ENCODE measurements around the gene CRYGB.
A peak's percentile ranks its signal among the peaks of the same experiment; 100 is the strongest.

Gene CRYGB, protein sequence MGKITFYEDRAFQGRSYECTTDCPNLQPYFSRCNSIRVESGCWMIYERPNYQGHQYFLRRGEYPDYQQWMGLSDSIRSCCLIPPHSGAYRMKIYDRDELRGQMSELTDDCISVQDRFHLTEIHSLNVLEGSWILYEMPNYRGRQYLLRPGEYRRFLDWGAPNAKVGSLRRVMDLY

DNA sequence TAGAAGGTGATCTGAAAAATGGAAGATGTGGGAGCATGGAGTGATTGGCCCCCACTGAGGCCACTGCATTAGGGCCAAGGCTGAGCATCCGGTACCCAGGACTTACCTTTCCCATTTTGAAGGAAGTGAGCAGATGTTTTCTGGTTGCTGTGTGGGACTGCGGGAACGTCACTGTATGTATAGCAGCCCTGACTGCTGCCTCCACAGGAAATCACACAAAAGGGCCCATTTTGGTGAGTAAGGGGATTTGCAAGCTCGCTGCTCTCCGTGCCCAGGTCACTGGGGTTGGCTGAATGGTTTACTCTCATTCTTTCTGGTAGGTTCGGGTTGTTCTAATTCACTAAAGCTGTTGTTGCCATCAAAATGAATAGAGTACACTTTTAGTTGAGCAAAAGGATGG, at the start of gene CRYGB:
CRYGB (minus strand) TSS at position 153 of the 400 bp plus-strand sequence; CDS start at position 115, 38 bp downstream.
- DNase-seq: no peak

DNA sequence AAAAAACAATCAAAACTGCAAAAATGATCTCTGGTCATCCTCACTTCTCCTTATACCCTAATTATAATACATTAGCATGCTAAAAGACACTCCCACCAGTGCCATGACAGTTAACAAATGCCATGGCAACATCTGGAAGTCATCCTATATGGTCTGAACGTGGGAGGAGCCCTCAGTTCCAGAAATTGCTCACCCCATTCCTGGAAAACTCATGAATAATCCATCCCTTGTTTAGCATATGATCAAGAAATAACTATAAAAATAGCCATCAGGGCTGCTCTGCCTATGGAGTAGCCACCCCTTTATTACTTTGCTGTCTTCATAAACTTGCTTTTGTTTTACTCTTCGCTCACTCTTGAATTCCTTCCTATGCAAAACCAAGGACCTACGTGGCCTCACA, 49.6 kb upstream of the CRYGB start:
- DNase-seq: no peak

DNA sequence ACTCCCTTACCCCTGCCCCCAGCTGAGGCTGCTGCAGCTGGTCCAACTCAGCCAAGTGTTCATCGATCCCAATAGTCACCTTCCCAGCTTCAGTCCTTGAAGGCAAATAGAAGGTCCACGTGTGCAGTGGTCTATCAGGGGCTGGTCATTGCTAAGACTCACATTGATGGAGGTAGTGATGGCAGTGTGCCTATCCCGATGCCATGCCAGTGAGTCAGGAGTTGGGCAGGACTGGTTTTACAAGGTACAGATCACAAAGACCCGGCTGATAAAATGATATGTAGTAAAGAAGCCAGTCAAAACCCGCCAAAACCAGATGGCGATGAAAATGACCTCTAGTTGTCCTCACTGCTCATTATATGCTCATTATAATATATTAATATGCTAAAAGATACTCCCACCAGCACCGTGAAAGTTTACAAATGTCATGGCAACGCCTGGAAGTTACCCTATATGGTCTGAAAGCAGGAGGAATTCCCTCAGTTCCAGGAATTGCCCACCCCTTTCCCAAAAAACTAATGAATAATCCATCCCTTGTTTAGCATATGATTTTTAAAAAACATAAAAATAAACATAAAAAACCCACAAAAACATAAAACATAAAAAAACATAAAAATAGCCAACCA, 46.8 kb upstream of the CRYGB start:
- no peak for DNase-seq

GRCh38 chr2:208189810-208190503, 44.0 kb upstream of the CRYGB start, which contains the start of gene C2orf80:
Gene C2orf80, minus strand, starts transcription at chr2:208190030. Its CDS starts 3,044 bp downstream, at chr2:208186986.
- no peak for DNase-seq

- DNase-seq: no peak
These were observed 43.3 kb upstream of the CRYGB start for GRCh38 chr2:208189069-208189809.

GRCh38 chr2:208186893-208187292, 40.9 kb upstream of the CRYGB start:
- DNase-seq: no peak

GRCh38 chr2:208186465-208186864, 40.5 kb upstream of the CRYGB start:
- DNase-seq: no peak

- DNase-seq: no peak
These were observed 38.2 kb upstream of the CRYGB start for GRCh38 chr2:208183972-208184705.

GRCh38 chr2:208183526-208183925, 37.6 kb upstream of the CRYGB start:
- DNase-seq: no peak

DNA sequence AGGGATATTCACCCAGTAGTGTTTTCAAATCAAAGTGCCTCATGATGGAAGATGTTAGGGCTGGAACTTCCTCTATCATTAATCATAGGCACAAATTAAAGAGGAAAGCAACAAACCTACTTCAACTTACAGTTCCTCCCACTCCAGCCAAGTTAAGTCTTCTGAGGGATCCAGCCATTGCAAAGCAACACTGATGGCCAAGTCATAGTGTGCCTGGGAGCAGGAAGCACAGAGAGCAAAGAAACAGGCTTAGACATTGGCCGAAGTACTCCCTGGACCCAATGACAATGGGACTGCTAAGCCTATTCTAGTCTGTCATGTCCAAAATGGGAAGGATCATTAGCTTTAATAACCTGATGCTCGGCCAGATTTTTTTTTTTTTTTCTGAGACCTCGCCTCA, 36.9 kb upstream of the CRYGB start:
- DNase-seq: no peak

GRCh38 chr2:208179028-208179609, 33.2 kb upstream of the CRYGB start:
- no peak for DNase-seq

GRCh38 chr2:208175840-208176153, 29.8 kb upstream of the CRYGB start:
- no peak for DNase-seq

- peak; percentile 62 for DNase-seq
These were observed 29.3 kb upstream of the CRYGB start for GRCh38 chr2:208175069-208175839.

DNA sequence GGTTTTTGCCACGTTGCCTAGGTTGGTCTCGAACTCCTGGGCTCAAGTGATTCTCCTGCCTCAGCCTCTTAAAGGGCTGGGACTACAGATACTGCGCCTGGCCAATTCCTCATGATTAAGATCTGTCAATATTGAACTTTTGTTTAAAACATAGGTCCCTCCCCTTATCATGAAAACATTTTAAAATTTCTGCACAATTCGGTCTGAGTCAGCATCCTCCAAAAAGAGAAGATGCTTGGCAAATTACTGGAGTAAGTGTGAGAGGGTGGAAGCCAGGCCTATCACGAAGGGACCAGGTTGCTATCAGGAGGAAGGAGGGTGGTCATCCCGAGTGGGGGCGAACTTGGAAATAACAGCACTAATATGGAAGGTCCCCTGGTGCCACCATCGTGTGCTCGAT, 28.2 kb upstream of the CRYGB start:
- DNase-seq: no peak

DNA sequence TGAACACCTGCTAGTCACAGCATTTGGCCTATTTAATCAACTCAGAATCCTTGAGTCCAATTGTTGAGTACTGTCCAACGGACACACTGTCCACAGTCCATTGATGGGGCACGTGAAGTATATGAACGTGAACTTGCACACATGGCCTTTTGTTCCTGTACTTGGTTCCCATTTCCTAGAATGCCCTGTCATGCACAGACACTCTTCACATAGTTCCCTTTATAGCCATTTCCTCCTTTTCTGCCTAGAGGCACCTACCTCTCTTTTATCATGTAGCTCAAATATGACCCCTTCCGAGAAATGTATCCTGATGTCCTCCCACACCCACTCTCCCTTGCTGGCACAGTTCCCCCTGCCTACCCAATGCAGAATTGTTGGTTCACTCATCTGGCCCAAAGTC, 26.2 kb upstream of the CRYGB start:
- DNase-seq: no peak

DNA sequence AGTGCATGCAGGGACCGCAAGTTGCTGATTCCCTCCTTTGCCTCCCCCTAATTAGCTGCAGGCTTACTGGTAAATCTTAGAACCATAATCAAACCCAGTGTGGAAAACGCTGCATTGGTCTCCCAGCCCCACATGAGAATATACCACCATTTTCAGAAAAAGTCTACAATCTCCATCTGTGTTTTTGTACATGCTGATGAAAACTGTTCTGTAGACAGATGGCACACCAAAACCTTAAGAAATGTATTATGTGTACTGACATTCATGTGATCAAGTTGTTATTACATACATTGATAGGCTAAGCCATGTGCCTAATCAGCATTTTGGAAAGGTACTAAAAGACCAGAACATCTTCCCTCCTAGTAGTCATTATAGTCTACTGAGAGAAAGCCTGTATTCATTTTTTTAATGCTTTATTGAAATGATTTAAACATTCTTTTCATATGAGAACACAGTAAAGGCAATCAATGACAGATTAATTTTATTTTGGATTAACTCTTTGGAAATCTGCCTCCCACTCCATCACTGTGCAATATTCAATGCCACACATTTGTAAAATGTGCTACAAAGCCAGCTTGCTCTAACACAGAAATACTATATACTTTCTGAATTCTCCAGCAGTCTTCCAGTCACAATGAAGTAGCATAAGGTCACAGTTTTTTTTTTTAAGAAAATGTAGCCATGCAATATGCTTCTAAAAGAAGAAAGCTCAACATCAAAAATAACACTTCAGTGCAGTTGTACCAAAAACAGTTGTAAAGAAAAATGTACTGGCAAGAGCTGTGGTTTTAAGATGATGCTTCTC, 19.2 kb upstream of the CRYGB start:
- no peak for DNase-seq

GRCh38 chr2:208163489-208163888, 17.5 kb upstream of the CRYGB start, which contains the start of gene CRYGA:
Gene CRYGA, minus strand, starts transcription at chr2:208163589. Its CDS starts 33 bp downstream, at chr2:208163556.
- no peak for DNase-seq

DNA sequence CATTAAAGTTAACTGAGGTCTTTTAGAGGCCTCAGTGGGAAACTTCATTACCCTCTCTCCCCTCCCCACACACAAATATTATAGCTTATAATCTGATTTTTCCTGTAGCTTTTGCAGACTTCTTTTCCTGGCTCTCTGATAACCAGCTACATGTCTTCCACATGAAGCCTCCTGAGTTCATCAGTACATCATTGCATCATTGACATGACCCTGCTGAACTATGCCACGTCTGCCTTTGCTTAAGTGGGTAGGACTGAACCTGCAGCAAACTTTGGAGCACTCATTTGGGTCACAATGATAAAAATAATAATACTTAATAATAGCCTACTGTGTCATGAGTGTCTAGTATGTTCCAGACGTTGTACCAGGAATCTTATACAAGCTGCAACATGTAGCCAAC, 10.5 kb upstream of the CRYGB start:
- no peak for DNase-seq

- DNase-seq: no peak
These were observed 7.2 kb upstream of the CRYGB start for GRCh38 chr2:208153156-208153555.

DNA sequence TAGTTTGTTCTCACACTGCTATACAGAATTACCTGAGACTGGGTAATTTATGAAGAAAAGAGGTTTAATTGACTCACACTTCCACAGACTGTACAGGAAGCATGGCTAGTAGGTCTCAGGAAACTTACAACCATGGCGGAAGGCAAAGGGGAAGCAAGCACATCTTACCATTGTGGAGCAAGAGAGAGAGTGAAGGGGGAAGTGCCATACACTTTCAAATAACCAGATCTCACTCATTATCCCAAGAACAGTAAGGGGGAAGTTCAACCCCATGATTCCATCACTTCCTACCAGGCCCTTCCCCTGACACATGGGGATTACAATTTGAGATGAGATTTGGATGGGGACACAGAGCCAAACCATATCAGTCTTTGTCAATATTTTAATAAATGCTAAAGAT, 5.0 kb upstream of the CRYGB start:
- no peak for DNase-seq

GRCh38 chr2:208150094-208150493, 4.1 kb upstream of the CRYGB start:
- DNase-seq: no peak

All from DMS 273 treated with DMSO at 0.1 percent for 48 hours (cell line).